ENCODE data around the gene GEMIN8. TPM values are rescaled to one million over a fixed set of nuclear protein-coding genes. Genes with fewer than 3 reads are reported as not detected.

Gene GEMIN8
- total RNA-seq, 1 experiment from 2014 or later, result 11.3 TPM

DNA sequence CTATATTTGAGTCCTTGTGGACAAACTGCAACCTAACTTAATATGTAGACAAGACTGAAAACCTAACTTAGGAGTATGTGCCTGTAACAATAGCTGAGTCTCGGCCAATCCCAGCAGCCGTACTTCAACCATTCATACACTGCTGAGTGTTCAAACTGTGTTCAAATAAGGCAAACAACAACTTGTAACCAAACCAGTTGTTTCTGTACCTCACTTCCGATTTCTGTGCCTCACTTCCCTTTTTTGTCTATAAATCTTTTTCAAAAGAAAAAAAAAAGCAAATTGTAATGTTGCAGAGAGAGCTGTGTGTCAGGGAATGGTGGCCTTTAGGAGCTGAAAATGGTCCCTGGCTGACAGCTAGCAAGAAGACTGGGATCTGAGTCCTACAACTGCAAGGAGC is 46.0 kb downstream of the GEMIN8 start:
- no peak overlapping the region for H2AFZ ChIP-seq (ENCODE audit: low read depth, low read length, poor library complexity, severe bottlenecking)
- no peak overlapping the region for H3K4me2 ChIP-seq (ENCODE audit: low read length)
- no peak overlapping the region for H3K27ac ChIP-seq (ENCODE audit: low read depth, low read length)
- no peak overlapping the region for H3K9ac ChIP-seq (ENCODE audit: low read length)
- H3K27me3 ChIP-seq (ENCODE audit: insufficient read depth, low read length), result no peaks in the 10 kb centered on the region
- no peak overlapping the region for H3K4me3 ChIP-seq (replicated peaks in 1 of 2; ENCODE audit: low read depth in 1 of 2, low read length in 2 of 2)
- intact Hi-C loops (cut with micrococcal nuclease), result no loop called here
- no peaks in the 10 kb centered on the region for H4K20me1 ChIP-seq (ENCODE audit: insufficient read depth)
- H3K9me3 ChIP-seq (ENCODE audit: control insufficient read depth in 1 of 2, insufficient read depth in 1 of 2, low read depth in 1 of 2, low read length in 2 of 2), result no peaks in the 10 kb centered on the region
- RAD21 ChIA-PET (ENCODE audit: low non-redundant PET in 1 of 2, low total read pairs in 2 of 2, uncharacterized antibody in 2 of 2, unreplicated experiment in 2 of 2), result no interaction called here
- no peaks in the 10 kb centered on the region for H3K4me1 ChIP-seq (ENCODE audit: control insufficient read depth in 1 of 2, insufficient read depth in 2 of 2, low read length in 2 of 2)
- ATAC-seq, result no peak
- H3K79me2 ChIP-seq (ENCODE audit: insufficient read depth, low read length), result no peaks in the 10 kb centered on the region
- no peaks in the 10 kb centered on the region for H3K36me3 ChIP-seq (ENCODE audit: control insufficient read depth in 1 of 2, insufficient read depth in 2 of 2, low read length in 2 of 2)
- CTCF ChIA-PET, result no interaction called here
- no peaks in the 10 kb centered on the region for H3K9me2 ChIP-seq (ENCODE audit: insufficient read depth)
- POLR2A ChIA-PET, result no interaction called here
- TF ChIP-seq SRF (IDR thresholded peaks at IDR 0.05; ENCODE audit: low read depth) (no peak), ELF1 (IDR thresholded peaks at IDR 0.05; ENCODE audit: borderline replicate concordance, low read depth) (no peak), EGR1 (IDR thresholded peaks at IDR 0.05; ENCODE audit: low read depth) (no peak), POLR2AphosphoS5 (IDR thresholded peaks at IDR 0.05; ENCODE audit: low read depth, low read length) (no peak), EZH2phosphoT487 (IDR thresholded peaks at IDR 0.05; ENCODE audit: borderline replicate concordance) (no peak), CEBPB (IDR thresholded peaks at IDR 0.05; ENCODE audit: low read depth) (no peak), EZH2 (IDR thresholded peaks at IDR 0.05) (no peak)
- TF ChIP-seq, protein P1, sequence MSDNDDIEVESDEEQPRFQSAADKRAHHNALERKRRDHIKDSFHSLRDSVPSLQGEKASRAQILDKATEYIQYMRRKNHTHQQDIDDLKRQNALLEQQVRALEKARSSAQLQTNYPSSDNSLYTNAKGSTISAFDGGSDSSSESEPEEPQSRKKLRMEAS (IDR thresholded peaks at IDR 0.05), result no peak
- TF ChIP-seq, protein P2, sequence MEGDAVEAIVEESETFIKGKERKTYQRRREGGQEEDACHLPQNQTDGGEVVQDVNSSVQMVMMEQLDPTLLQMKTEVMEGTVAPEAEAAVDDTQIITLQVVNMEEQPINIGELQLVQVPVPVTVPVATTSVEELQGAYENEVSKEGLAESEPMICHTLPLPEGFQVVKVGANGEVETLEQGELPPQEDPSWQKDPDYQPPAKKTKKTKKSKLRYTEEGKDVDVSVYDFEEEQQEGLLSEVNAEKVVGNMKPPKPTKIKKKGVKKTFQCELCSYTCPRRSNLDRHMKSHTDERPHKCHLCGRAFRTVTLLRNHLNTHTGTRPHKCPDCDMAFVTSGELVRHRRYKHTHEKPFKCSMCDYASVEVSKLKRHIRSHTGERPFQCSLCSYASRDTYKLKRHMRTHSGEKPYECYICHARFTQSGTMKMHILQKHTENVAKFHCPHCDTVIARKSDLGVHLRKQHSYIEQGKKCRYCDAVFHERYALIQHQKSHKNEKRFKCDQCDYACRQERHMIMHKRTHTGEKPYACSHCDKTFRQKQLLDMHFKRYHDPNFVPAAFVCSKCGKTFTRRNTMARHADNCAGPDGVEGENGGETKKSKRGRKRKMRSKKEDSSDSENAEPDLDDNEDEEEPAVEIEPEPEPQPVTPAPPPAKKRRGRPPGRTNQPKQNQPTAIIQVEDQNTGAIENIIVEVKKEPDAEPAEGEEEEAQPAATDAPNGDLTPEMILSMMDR (IDR thresholded peaks at IDR 0.05 in 2 of 3, conservative IDR thresholded peaks at IDR 0.05 in 1 of 3; ENCODE audit: borderline replicate concordance in 1 of 3, insufficient read depth in 1 of 3, low read depth in 2 of 3, low read length in 2 of 3), result no peak
- no TSS peak for BruUV-seq (replicated peaks)
- DNase-seq (ENCODE audit: low read depth, low spot score), result no peak

DNA sequence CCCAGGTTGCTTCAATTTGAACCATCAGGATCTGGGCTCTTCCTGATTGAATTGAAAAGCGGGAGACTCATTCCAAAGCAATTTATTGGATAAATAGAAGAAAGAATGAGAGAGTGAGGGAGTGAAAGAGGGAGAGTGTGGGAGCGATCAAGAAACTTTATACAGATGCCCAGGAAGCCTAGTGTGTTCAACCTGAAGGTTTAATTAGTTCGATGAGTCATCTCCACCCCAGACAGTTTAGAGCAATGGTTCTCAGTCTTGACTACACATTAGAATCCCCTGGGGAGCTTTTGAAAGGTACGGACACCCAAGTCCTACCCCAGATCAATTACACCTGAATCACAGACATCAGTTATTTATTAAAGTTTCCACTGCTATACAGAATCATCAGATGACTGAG is 61.5 kb downstream of the GEMIN8 start:
- Histone ChIP-seq H3K9me3 (ENCODE audit: control insufficient read depth in 1 of 2, insufficient read depth in 1 of 2, low read depth in 1 of 2, low read length in 2 of 2) (no peaks in the 10 kb centered on the region), H3K4me2 (ENCODE audit: low read length) (no peak overlapping the region), H3K4me3 (replicated peaks in 1 of 2; ENCODE audit: low read depth in 1 of 2, low read length in 2 of 2) (no peak overlapping the region), H2AFZ (ENCODE audit: low read depth, low read length, poor library complexity, severe bottlenecking) (no peak overlapping the region), H3K9ac (ENCODE audit: low read length) (no peak overlapping the region), H3K4me1 (ENCODE audit: control insufficient read depth in 1 of 2, insufficient read depth in 2 of 2, low read length in 2 of 2) (no peaks in the 10 kb centered on the region), H3K9me2 (ENCODE audit: insufficient read depth) (no peaks in the 10 kb centered on the region), H3K36me3 (ENCODE audit: control insufficient read depth in 1 of 2, insufficient read depth in 2 of 2, low read length in 2 of 2) (no peaks in the 10 kb centered on the region), H3K79me2 (ENCODE audit: insufficient read depth, low read length) (no peaks in the 10 kb centered on the region), H3K27ac (ENCODE audit: low read depth, low read length) (no peak overlapping the region), H3K27me3 (ENCODE audit: insufficient read depth, low read length) (no peaks in the 10 kb centered on the region), H4K20me1 (ENCODE audit: insufficient read depth) (no peaks in the 10 kb centered on the region)
- ATAC-seq (no peak), DNase-seq (ENCODE audit: low read depth, low spot score) (no peak)
- ChIA-PET CTCF (no interaction called here), RAD21 (ENCODE audit: low non-redundant PET in 1 of 2, low total read pairs in 2 of 2, uncharacterized antibody in 2 of 2, unreplicated experiment in 2 of 2) (no interaction called here), POLR2A (no interaction called here)
- TF ChIP-seq EGR1 (IDR thresholded peaks at IDR 0.05; ENCODE audit: low read depth) (no peak), CBX3 (IDR thresholded peaks at IDR 0.05; ENCODE audit: low read depth) (no peak), FOSL1 (IDR thresholded peaks at IDR 0.05; ENCODE audit: low read depth) (no peak)
- no TSS peak for BruUV-seq (replicated peaks)
- intact Hi-C loops (cut with micrococcal nuclease), result no loop called here

Data from HCT116 (cell line).